Pons (tissue), 1 donor: Measurements from ENCODE around the gene ZNF845.
"Not testable (repeated sequence)": the region's sequence is repeated elsewhere in the genome, so short reads cannot be mapped to it uniquely, and the experiment has no call there.

Experiments
- DNase-seq: peaks from one replicate; pipeline ENCODE4 v3.0.0-alpha.2; 2016; ENCODE audit warnings: low spot score

Gene ZNF845

GRCh38 chr19:53381376-53381775, 47.8 kb downstream of the ZNF845 start:
- no peak for DNase-seq

GRCh38 chr19:53388168-53388567, 54.6 kb downstream of the ZNF845 start:
- DNase-seq, result no peak

- no peak for DNase-seq
Observed at GRCh38 chr19:53388904-53389303, 55.4 kb downstream of the ZNF845 start.

GRCh38 chr19:53389571-53389970, 56.0 kb downstream of the ZNF845 start:
- no peak for DNase-seq

GRCh38 chr19:53389978-53390377, 56.4 kb downstream of the ZNF845 start:
- no peak for DNase-seq

GRCh38 chr19:53394522-53394973, 61.0 kb downstream of the ZNF845 start:
- DNase-seq, result no peak

- DNase-seq, result peak; percentile 88
Observed at GRCh38 chr19:53394974-53395839, 61.7 kb downstream of the ZNF845 start, which contains the start of gene ZNF765. ZNF765 (plus strand) TSS chr19:53395149; CDS start chr19:53398016, 2,867 bp downstream.

- DNase-seq, result not testable (repeated sequence)
Observed at GRCh38 chr19:53395840-53396524, 62.4 kb downstream of the ZNF845 start.

- no peak for DNase-seq
Observed at GRCh38 chr19:53396525-53396868, 62.9 kb downstream of the ZNF845 start.

- DNase-seq, result not testable (repeated sequence)
Observed at GRCh38 chr19:53397918-53398317, 64.4 kb downstream of the ZNF845 start.
